HG03139 (cell line): ENCODE data around the gene NPDC1.

Source experiments
- ATAC-seq: cut with Tn5 transposase; IDR thresholded peaks from one replicate; pipeline ENCODE4 v1.9.1; 2021; ENCODE audit not compliant: unreplicated experiment

NPDC1 gene

GRCh38 chr9:137057545-137057944 lies 11.6 kb upstream of the NPDC1 start:
- ATAC-seq, result no peak

GRCh38 chr9:137056739-137057415 lies 10.9 kb upstream of the NPDC1 start:
- no peak for ATAC-seq

GRCh38 chr9:137055385-137056364 lies 9.7 kb upstream of the NPDC1 start:
- ATAC-seq, result no peak

- ATAC-seq, result no peak
These were observed 9.0 kb upstream of the NPDC1 start for GRCh38 chr9:137054932-137055384.

- ATAC-seq, result no peak
These were observed 8.3 kb upstream of the NPDC1 start, which contains the start of gene ENTPD2 for GRCh38 chr9:137053944-137054931. TSS of gene ENTPD2 (minus strand) at chr9:137054061. CDS start at chr9:137053997, 64 bp downstream.

GRCh38 chr9:137052998-137053943 lies 7.3 kb upstream of the NPDC1 start:
- ATAC-seq, result no peak

GRCh38 chr9:137052293-137052692 lies 6.3 kb upstream of the NPDC1 start:
- no peak for ATAC-seq

GRCh38 chr9:137051145-137051724 lies 5.3 kb upstream of the NPDC1 start:
- ATAC-seq, result no peak

- ATAC-seq, result no peak
These were observed 4.6 kb upstream of the NPDC1 start for GRCh38 chr9:137050570-137050969.

GRCh38 chr9:137049544-137050449 lies 3.8 kb upstream of the NPDC1 start:
- ATAC-seq, result no peak

- no peak for ATAC-seq
These were observed 2.9 kb upstream of the NPDC1 start for GRCh38 chr9:137048655-137049543.

- no peak for ATAC-seq
These were observed 486 bp downstream of the NPDC1 start for GRCh38 chr9:137045294-137046087.

GRCh38 chr9:137044502-137045177 lies 1.3 kb downstream of the NPDC1 start:
- ATAC-seq, result no peak

- no peak for ATAC-seq
These were observed 1.9 kb downstream of the NPDC1 start for GRCh38 chr9:137044037-137044436.

- ATAC-seq, result no peak
These were observed 2.9 kb downstream of the NPDC1 start for GRCh38 chr9:137042751-137043727.
